Measurements from ENCODE around the gene LYRM7. TPM values are rescaled to one million over a fixed set of nuclear protein-coding genes. Genes with fewer than 3 reads are reported as not detected.
"Not testable (repeated sequence)": the region's sequence is repeated elsewhere in the genome, so short reads cannot be mapped to it uniquely, and the experiment has no call there.

LYRM7 gene
- total RNA-seq, 1 donor from 2014 or later, result 13.6 TPM

DNA sequence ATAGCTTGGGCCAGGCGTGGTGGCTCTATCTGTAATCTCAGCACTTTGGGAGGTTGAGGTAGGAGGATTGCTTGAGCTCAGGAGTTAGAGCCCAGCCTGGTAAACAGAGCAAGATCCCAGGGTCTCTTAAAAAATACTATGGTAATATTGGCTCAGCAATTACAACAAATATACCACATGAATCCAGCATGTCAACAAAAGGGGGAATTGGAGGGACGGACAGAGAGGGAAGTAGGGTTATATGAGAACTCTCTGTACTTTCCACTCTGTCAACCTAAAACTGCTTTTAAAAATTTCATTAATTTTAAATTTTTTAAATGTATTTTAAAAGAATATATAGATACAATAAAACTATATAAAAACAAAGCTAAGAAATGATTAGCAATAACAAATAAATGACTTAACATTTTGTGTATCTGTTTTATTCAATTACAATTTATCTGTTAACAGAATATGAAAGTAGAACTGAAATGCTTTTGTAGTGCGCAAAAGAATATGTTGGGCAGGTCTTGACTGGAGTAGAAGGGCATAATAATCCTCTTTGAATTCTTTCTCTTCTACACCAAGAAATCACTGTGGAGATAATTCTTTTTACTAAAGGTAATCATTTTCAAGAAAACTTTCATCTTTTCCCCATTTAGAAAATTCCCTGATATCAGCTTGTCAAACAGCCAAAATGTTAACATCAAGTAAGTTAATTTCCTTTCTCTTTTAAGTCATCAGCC lies 80.2 kb downstream of the LYRM7 start:
- H3K4me1 ChIP-seq (ENCODE audit: control insufficient read depth in 3 of 3, insufficient read depth in 3 of 3, low read length in 3 of 3), result no peaks in the 10 kb centered on the region
- no peaks in the 10 kb centered on the region for H3K9me3 ChIP-seq (ENCODE audit: control insufficient read depth in 3 of 3, low read length in 3 of 3)
- H3K9ac ChIP-seq (ENCODE audit: low read depth in 1 of 3, low read length in 3 of 3), result no peak overlapping the region
- H3K36me3 ChIP-seq (ENCODE audit: control insufficient read depth in 3 of 3, insufficient read depth in 3 of 3, low read length in 3 of 3), result no peaks in the 10 kb centered on the region
- H3K27me3 ChIP-seq (ENCODE audit: control insufficient read depth in 3 of 3, insufficient read depth in 3 of 3, low read length in 3 of 3), result no peaks in the 10 kb centered on the region
- no peak overlapping the region for H3K27ac ChIP-seq (ENCODE audit: low read depth, low read length)
- H3K4me3 ChIP-seq (ENCODE audit: low read length in 3 of 3), result no peak overlapping the region

DNA sequence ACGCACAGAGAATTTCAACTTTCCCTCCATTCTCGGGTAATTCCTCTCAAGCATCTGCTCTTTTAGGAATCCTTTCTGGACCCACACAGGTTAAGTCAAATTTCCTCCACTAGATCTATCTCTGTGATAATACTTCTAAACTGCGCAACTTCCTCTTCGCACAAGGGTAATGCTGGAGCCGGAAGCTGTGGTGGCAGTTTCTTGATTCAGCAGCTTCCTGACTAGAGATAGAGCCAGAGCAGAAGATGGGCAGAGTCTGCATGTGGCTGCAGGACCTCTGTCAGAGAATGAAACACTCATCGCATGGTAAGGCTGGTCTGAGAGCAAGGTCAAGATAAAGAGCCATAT lies 82.1 kb downstream of the LYRM7 start:
- no peak overlapping the region for H3K4me3 ChIP-seq (ENCODE audit: low read length in 3 of 3)
- no peaks in the 10 kb centered on the region for H3K36me3 ChIP-seq (ENCODE audit: control insufficient read depth in 3 of 3, insufficient read depth in 3 of 3, low read length in 3 of 3)
- H3K4me1 ChIP-seq (ENCODE audit: control insufficient read depth in 3 of 3, insufficient read depth in 3 of 3, low read length in 3 of 3), result no peaks in the 10 kb centered on the region
- no peak overlapping the region for H3K9ac ChIP-seq (ENCODE audit: low read depth in 1 of 3, low read length in 3 of 3)
- no peaks in the 10 kb centered on the region for H3K27me3 ChIP-seq (ENCODE audit: control insufficient read depth in 3 of 3, insufficient read depth in 3 of 3, low read length in 3 of 3)
- peak overlapping the region; percentile 12 for H3K27ac ChIP-seq (ENCODE audit: low read depth, low read length)
- H3K9me3 ChIP-seq (ENCODE audit: control insufficient read depth in 3 of 3, low read length in 3 of 3), result peaks cover 0 to 2% (median 0%) of the 10 kb centered on the region in 3 donors

DNA sequence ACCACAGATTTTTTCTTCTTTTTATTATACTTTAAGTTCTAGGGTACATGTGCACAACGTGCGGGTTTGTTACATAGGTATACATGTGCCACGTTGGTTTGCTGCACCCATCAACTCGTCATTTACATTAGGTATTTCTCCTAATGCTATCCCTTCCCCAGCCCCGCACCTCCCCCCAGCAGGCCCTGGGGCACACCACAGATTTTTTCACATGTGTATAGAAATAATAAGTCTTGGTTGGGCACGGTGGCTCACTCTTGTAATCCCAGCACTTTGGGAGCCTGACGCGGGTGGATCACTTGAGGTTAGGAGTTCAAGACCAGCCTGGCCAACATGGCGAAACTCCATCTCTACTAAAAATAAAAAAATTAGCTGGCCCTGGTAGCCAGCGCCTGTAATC lies 83.3 kb downstream of the LYRM7 start:
- H3K4me1 ChIP-seq (ENCODE audit: control insufficient read depth in 3 of 3, insufficient read depth in 3 of 3, low read length in 3 of 3); H3K36me3 ChIP-seq (ENCODE audit: control insufficient read depth in 3 of 3, insufficient read depth in 3 of 3, low read length in 3 of 3); H3K9ac ChIP-seq (ENCODE audit: low read depth in 1 of 3, low read length in 3 of 3); H3K27me3 ChIP-seq (ENCODE audit: control insufficient read depth in 3 of 3, insufficient read depth in 3 of 3, low read length in 3 of 3); H3K27ac ChIP-seq (ENCODE audit: low read depth, low read length); H3K9me3 ChIP-seq (ENCODE audit: control insufficient read depth in 3 of 3, low read length in 3 of 3); H3K4me3 ChIP-seq (ENCODE audit: low read length in 3 of 3): not testable (repeated sequence)

DNA sequence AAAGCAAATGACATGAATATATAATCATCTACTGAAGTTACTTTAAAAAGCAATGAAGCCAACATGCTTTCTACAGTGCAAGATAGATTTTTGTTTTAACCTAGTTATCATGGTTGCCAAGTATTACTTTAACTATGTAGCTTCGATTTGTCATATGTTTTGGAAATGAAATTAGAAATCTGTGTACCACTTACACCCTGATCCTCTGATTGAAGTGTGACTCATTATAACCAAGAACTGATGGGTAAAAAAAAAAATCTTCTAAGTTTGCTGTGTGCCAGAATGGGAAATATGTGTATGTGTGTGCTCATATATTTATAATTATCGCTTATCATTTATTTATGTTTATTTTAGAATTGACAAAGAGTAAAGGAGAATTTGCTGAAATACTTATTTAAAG lies 84.0 kb downstream of the LYRM7 start:
- peaks cover 0 to 3% (median 2%) of the 10 kb centered on the region in 3 donors for H3K9me3 ChIP-seq (ENCODE audit: control insufficient read depth in 3 of 3, low read length in 3 of 3)
- no peak overlapping the region for H3K4me3 ChIP-seq (ENCODE audit: low read length in 3 of 3)
- H3K9ac ChIP-seq (ENCODE audit: low read depth in 1 of 3, low read length in 3 of 3), result no peak overlapping the region
- no peaks in the 10 kb centered on the region for H3K4me1 ChIP-seq (ENCODE audit: control insufficient read depth in 3 of 3, insufficient read depth in 3 of 3, low read length in 3 of 3)
- H3K27ac ChIP-seq (ENCODE audit: low read depth, low read length), result no peak overlapping the region
- H3K36me3 ChIP-seq (ENCODE audit: control insufficient read depth in 3 of 3, insufficient read depth in 3 of 3, low read length in 3 of 3), result no peaks in the 10 kb centered on the region
- no peaks in the 10 kb centered on the region for H3K27me3 ChIP-seq (ENCODE audit: control insufficient read depth in 3 of 3, insufficient read depth in 3 of 3, low read length in 3 of 3)

Other genes starting within 250 kb of the LYRM7 start
- gene HINT1, start 5.7 kb upstream of the LYRM7 start, total RNA-seq, result 207 TPM
- 27.7 TPM for gene CDC42SE2, start 93.1 kb downstream of the LYRM7 start, total RNA-seq

Data from skeletal muscle tissue (tissue), 4 donors.